A549 (cell line): Measurements from ENCODE around the gene MZT2A. TPM values are rescaled to one million over a fixed set of nuclear protein-coding genes. Genes with fewer than 3 reads are reported as not detected.
"Not testable (repeated sequence)": the region's sequence is repeated elsewhere in the genome, so short reads cannot be mapped to it uniquely, and the experiment has no call there.

ENCODE experiments used
- ATAC-seq, 2 experiments: fragments of 200-7000 bp in 1 of 2; fragments of >200 bp in 1 of 2; cut with Nextera tagmentation in 1 of 2; cut with Tn5 transposase in 1 of 2; 3 replicates each; pipeline versions ENCODE4 v1.8.0 to v1.9.1; 2018 to 2020; ENCODE audit warnings: mild to moderate bottlenecking in 1 of 2, moderate library complexity in 1 of 2
- CTCF ChIA-PET: fragments of 300-600 bp; sonication (Branson Sonifier 250); formaldehyde crosslinking; extraction: SDS; loops from one replicate; lab custom pipeline; 2021; ENCODE audit warnings: antibody characterized with exemption, inconsistent platforms; lab: Yijun Ruan, JAX
- POLR2A ChIA-PET: fragments of 350-600 bp; formaldehyde crosslinking; extraction: SDS; loops from one replicate; lab custom pipeline; 2021; ENCODE audit warnings: antibody characterized with exemption, inconsistent platforms; lab: Yijun Ruan, JAX
- DNase-seq, 2 experiments: peaks; one replicate each; pipeline versions ENCODE4 v3.0.0 to v3.0.0-alpha.2; 2011 to 2016; ENCODE audit warnings: low read depth in 1 of 2, low spot score in 1 of 2
- FAIRE-seq: peaks from 2 replicates; lab custom pipeline; 2011; peaks lifted over from hg19 to GRCh38; lab: Jason Lieb, UNC
- H3K27ac ChIP-seq, 2 experiments: fragments of >200 bp; sonication (Bioruptor Twin); formaldehyde crosslinking; 3 replicates each; pipeline ENCODE4 v1.5.1; 2016 to 2017
- H3K4me1 ChIP-seq: fragments of >200 bp; sonication (Bioruptor Twin); formaldehyde crosslinking; 3 replicates; pipeline ENCODE4 v1.6.1; 2016
- H3K4me2 ChIP-seq: fragments of >200 bp; sonication (Bioruptor Twin); formaldehyde crosslinking; 3 replicates; pipeline ENCODE4 v1.6.1; 2016
- H3K4me3 ChIP-seq: fragments of >200 bp; sonication (Bioruptor Twin); formaldehyde crosslinking; 3 replicates; pipeline ENCODE4 v1.5.1; 2016
- H3K9me3 ChIP-seq: fragments of >200 bp; sonication (Bioruptor Twin); formaldehyde crosslinking; 3 replicates; pipeline ENCODE4 v1.6.1; 2016
- ATOH8 ChIP-seq: fragments of 250-450 bp; sonication (Bioruptor Pico); IDR thresholded peaks from 2 replicates; pipeline ENCODE4 v1.5.0; 2020; ENCODE audit warnings: low read depth, mild to moderate bottlenecking, moderate library complexity
- BCL3 ChIP-seq: fragments of >200 bp; sonication (Bioruptor Twin); formaldehyde crosslinking; IDR thresholded peaks from 3 replicates; pipeline ENCODE4 v1.6.1; 2016
- CEBPB ChIP-seq, 2 experiments: fragments of >200 bp in 1 of 2; sonication (Bioruptor Twin) in 1 of 2; formaldehyde crosslinking in 1 of 2; IDR thresholded peaks; 2 replicates each; pipeline ENCODE4 v1.6.1; 2012 to 2016
- CHD2 ChIP-seq: fragments of 150-350 bp; IDR thresholded peaks from 2 replicates; pipeline ENCODE4 v1.6.1; 2014; ENCODE audit warnings: low read length; ENCODE audit not compliant: partially characterized antibody
- CTCF ChIP-seq: fragments of >200 bp; sonication (Bioruptor Twin); formaldehyde crosslinking; IDR thresholded peaks from 3 replicates; pipeline ENCODE4 v1.5.1; 2016
- EHF ChIP-seq: fragments of 250-450 bp; sonication (Bioruptor Pico); IDR thresholded peaks from 2 replicates; pipeline ENCODE4 v1.5.0; 2020; ENCODE audit warnings: mild to moderate bottlenecking
- EHMT2 ChIP-seq: fragments of 200-600 bp; sonication (generic); IDR thresholded peaks from 2 replicates; pipeline ENCODE4 v1.6.1; 2016; ENCODE audit warnings: antibody characterized with exemption, low read depth, mild to moderate bottlenecking, moderate library complexity
- ELK1 ChIP-seq: fragments of 150-350 bp; IDR thresholded peaks from 2 replicates; pipeline ENCODE4 v1.6.1; 2014; ENCODE audit warnings: low read depth, mild to moderate bottlenecking, low read length
- ESRRA ChIP-seq: fragments of 150-350 bp; IDR thresholded peaks from 2 replicates; pipeline ENCODE4 v1.6.1; 2014; ENCODE audit warnings: mild to moderate bottlenecking, low read length, borderline replicate concordance
- FOSL2 ChIP-seq, 2 experiments: fragments of 450-650 bp in 1 of 2; fragments of >200 bp in 1 of 2; sonication (Bioruptor Twin) in 1 of 2; formaldehyde crosslinking; IDR thresholded peaks; 2 replicates each; pipeline versions ENCODE4 v1.5.0 to v1.6.1; 2016 to 2020; ENCODE audit warnings: mild to moderate bottlenecking in 1 of 2, moderate library complexity in 1 of 2
- FOXS1 ChIP-seq: fragments of 250-450 bp; sonication (Bioruptor Pico); IDR thresholded peaks from 2 replicates; pipeline ENCODE4 v1.5.0; 2020; ENCODE audit warnings: mild to moderate bottlenecking, moderate library complexity
- GATA3 ChIP-seq: IDR thresholded peaks from 2 replicates; pipeline ENCODE4 v1.6.1; 2012; ENCODE audit warnings: borderline replicate concordance
- HDAC2 ChIP-seq: fragments of 200-600 bp; sonication (generic); IDR thresholded peaks from 2 replicates; pipeline ENCODE4 v1.6.1; 2016
- HOXB5 ChIP-seq: fragments of 250-450 bp; sonication (Bioruptor Pico); IDR thresholded peaks from 2 replicates; pipeline ENCODE4 v1.5.0; 2020; ENCODE audit warnings: mild to moderate bottlenecking, moderate library complexity
- JUNB ChIP-seq: fragments of >200 bp; sonication (Bioruptor Twin); formaldehyde crosslinking; IDR thresholded peaks from 2 replicates; pipeline ENCODE4 v1.6.1; 2016
- MAFK ChIP-seq: fragments of 450-650 bp; IDR thresholded peaks from 2 replicates; pipeline ENCODE4 v1.6.1; 2014; ENCODE audit not compliant: partially characterized antibody
- MAX ChIP-seq: IDR thresholded peaks from 2 replicates; pipeline ENCODE4 v1.6.1; 2012
- MAZ ChIP-seq: fragments of 150-350 bp; IDR thresholded peaks from 2 replicates; pipeline ENCODE4 v1.6.1; 2014; ENCODE audit warnings: antibody characterized with exemption, low read depth, low read length, borderline replicate concordance
- MYC ChIP-seq: IDR thresholded peaks from 2 replicates; pipeline ENCODE4 v1.6.1; 2012; ENCODE audit warnings: mild to moderate bottlenecking, inconsistent platforms, low read length, improper control_type of control experiment, borderline replicate concordance
- NFE2L2 ChIP-seq: fragments of 150-350 bp; conservative IDR thresholded peaks from 2 replicates; pipeline ENCODE4 v1.6.1; 2014; ENCODE audit warnings: low read length
- NPAS2 ChIP-seq: fragments of 250-450 bp; sonication (Bioruptor Pico); IDR thresholded peaks from 2 replicates; pipeline ENCODE4 v1.8.0; 2022; ENCODE audit warnings: mild to moderate bottlenecking, moderate library complexity, borderline replicate concordance
- POLR2A ChIP-seq: IDR thresholded peaks from 2 replicates; pipeline ENCODE4 v1.6.1; 2012; ENCODE audit warnings: mild to moderate bottlenecking, low read length
- POLR2AphosphoS2 ChIP-seq: conservative IDR thresholded peaks from 2 replicates; pipeline ENCODE4 v1.6.1; 2012; ENCODE audit warnings: low read length, improper control_type of control experiment, inconsistent platforms
- RNF2 ChIP-seq: fragments of 200-600 bp; sonication (generic); IDR thresholded peaks from 2 replicates; pipeline ENCODE4 v1.6.1; 2016; ENCODE audit warnings: low read depth, mild to moderate bottlenecking, antibody characterized with exemption, moderate library complexity, borderline replicate concordance
- TFCP2L1 ChIP-seq: fragments of 250-450 bp; sonication (Bioruptor Pico); IDR thresholded peaks from 2 replicates; pipeline ENCODE4 v1.5.0; 2021; ENCODE audit warnings: mild to moderate bottlenecking
- USF2 ChIP-seq: fragments of 450-650 bp; IDR thresholded peaks from 2 replicates; pipeline ENCODE4 v1.6.1; 2014; ENCODE audit warnings: antibody characterized with exemption
- ZNF302 ChIP-seq: fragments of 250-450 bp; sonication (Bioruptor Pico); IDR thresholded peaks from 2 replicates; pipeline ENCODE4 v1.9.0; 2021; ENCODE audit warnings: inconsistent platforms, mild to moderate bottlenecking, moderate library complexity
- WGBS: methylation state at CpG from one replicate; pipeline ENCODE4 v1.1.6; 2017; ENCODE audit errors: missing lambda C conversion rate; 5-methylcytosine and 5-hydroxymethylcytosine counted together
- polyA plus RNA-seq, 4 experiments: library from polyadenylated mRNA; depleted of rRNA in 3 of 4; stranded (reverse); fragments of >200 nt; fragmentation: RNase III in 1 of 4; extraction: RNeasy Plus Mini Kit Qiagen cat#74134 plus additional on column Dnase treatment in 1 of 4; gene quantifications; 2 replicates in 3 of 4; 3 replicates in 1 of 4; pipeline ENCODE4 v1.2.3, GENCODE V29; 2011 to 2017

Gene MZT2A
- polyA plus RNA-seq, 2 of the 4 experiments (the other 2 are of a cell fraction): 69.2 to 119 TPM

- no peaks in the 10 kb centered on the region for H3K9me3 ChIP-seq
- DNase-seq (no peak), FAIRE-seq (no peak), ATAC-seq (peak; percentile 16 to 19; a peak in 3 of 6 replicates)
- H3K4me1 ChIP-seq: peaks cover 2% of the 10 kb centered on the region; the same call in 2 of the 3 replicates
- ChIA-PET POLR2A (no interaction called here), CTCF (interaction anchor here (1.3 kb wide), 1 partner anchor 29 kb away, joined by 4 read pairs; no protein-coding TSS in a partner anchor)
- no peak overlapping the region for H3K27ac ChIP-seq
- no peak overlapping the region for H3K4me2 ChIP-seq
- no peak for TF ChIP-seq FOSL2 (IDR thresholded peaks at IDR 0.05)
- no peak for TF ChIP-seq FOSL2 (CRISPR knock-in tag; IDR thresholded peaks at IDR 0.05)
- TF ChIP-seq HOXB5 (CRISPR knock-in tag): no peak
- TF ChIP-seq MYC: no peak
- no peak for TF ChIP-seq CHD2
- no peak for TF ChIP-seq ATOH8 (CRISPR knock-in tag)
- no peak for TF ChIP-seq ZNF302
- no peak for TF ChIP-seq RNF2
- no peak for TF ChIP-seq EHMT2
- no peak for TF ChIP-seq ELK1
- TF ChIP-seq CEBPB (IDR thresholded peaks at IDR 0.05): no peak
- no peak for TF ChIP-seq CTCF
- TF ChIP-seq BCL3: no peak
- TF ChIP-seq MAZ: no peak
- TF ChIP-seq FOXS1 (CRISPR knock-in tag): no peak
- no peak overlapping the region for H3K4me3 ChIP-seq
- whole genome bisulfite sequencing: 88% methylated on average over 20 of the region's 20 CpGs
Measured at GRCh38 chr2:131521961-131522781, 30.0 kb upstream of the MZT2A start.

GRCh38 chr2:131521524-131521923, 29.3 kb upstream of the MZT2A start:
- WGBS: 58% methylated on average over 5 of the region's 6 CpGs
- 0 out of 2 replicates have a peak, but pooled peaks have one; percentile 20 for TF ChIP-seq POLR2AphosphoS2
- H3K4me1 ChIP-seq, H3K4me2 ChIP-seq, DNase-seq, H3K27ac ChIP-seq, ATAC-seq, H3K9me3 ChIP-seq, FAIRE-seq, POLR2A ChIA-PET, H3K4me3 ChIP-seq: not testable (repeated sequence)
- CTCF ChIA-PET: interaction anchor here (1.3 kb wide), 1 partner anchor 29 kb away, joined by 4 read pairs; no protein-coding TSS in a partner anchor

- no peak overlapping the region for H3K4me2 ChIP-seq
- H3K27ac ChIP-seq: no peak overlapping the region
- FAIRE-seq (no peak), DNase-seq (no peak), ATAC-seq (no peak)
- CTCF ChIA-PET: interaction anchor here (0.6 kb wide), 1 partner anchor 513 kb away, joined by 3 read pairs; no protein-coding TSS in a partner anchor
- H3K4me1 ChIP-seq: no peaks in the 10 kb centered on the region
- H3K9me3 ChIP-seq: no peaks in the 10 kb centered on the region
- no peak overlapping the region for H3K4me3 ChIP-seq
- POLR2A ChIA-PET: no interaction called here
- 96% methylated on average over 7 of the region's 10 CpGs for WGBS
- TF ChIP-seq HDAC2 (no peak), ATOH8 (CRISPR knock-in tag) (no peak), MAFK (no peak), POLR2A (no peak), NPAS2 (CRISPR knock-in tag) (no peak), JUNB (no peak), NFE2L2 (no peak), USF2 (no peak), MAX (no peak), TFCP2L1 (CRISPR knock-in tag) (no peak), ESRRA (no peak), GATA3 (no peak), EHF (CRISPR knock-in tag) (no peak), CEBPB (IDR thresholded peaks at IDR 0.05) (no peak)
Measured at GRCh38 chr2:131520526-131520925, 28.3 kb upstream of the MZT2A start.
